OCI-LY1 (cell line): ENCODE results near the gene NUDT2.

Experiments used
- H2AFZ ChIP-seq: fragments of 200-600 bp; sonication (generic), shearing (Covaris generic); 2 replicates; pipeline ENCODE4 v1.6.0; 2014; ENCODE audit warnings: antibody characterized with exemption, mild to moderate bottlenecking, low read length
- H3F3A ChIP-seq: fragments of 200-600 bp; sonication (generic), shearing (Covaris generic); 2 replicates; pipeline ENCODE4 v1.6.0; 2014; ENCODE audit warnings: mild to moderate bottlenecking, antibody characterized with exemption, low read length, moderate library complexity; ENCODE audit not compliant: insufficient read depth
- H3K27ac ChIP-seq: fragments of 200-600 bp; sonication (generic); 2 replicates; pipeline ENCODE4 v1.5.1; 2014; ENCODE audit warnings: low read length, mixed run types, mild to moderate bottlenecking, low read depth; ENCODE audit not compliant: poor library complexity, severe bottlenecking
- H3K27me3 ChIP-seq: fragments of 200-600 bp; sonication (generic); 2 replicates; pipeline ENCODE4 v1.6.0; 2014; ENCODE audit warnings: antibody characterized with exemption, mild to moderate bottlenecking, low read length, moderate library complexity; ENCODE audit not compliant: insufficient read depth
- H3K36me3 ChIP-seq: fragments of 200-600 bp; sonication (generic); 2 replicates; pipeline ENCODE4 v1.6.1; 2014; ENCODE audit warnings: mild to moderate bottlenecking, antibody characterized with exemption, low read length, moderate library complexity, mixed read lengths; ENCODE audit not compliant: insufficient read depth
- H3K4me1 ChIP-seq: fragments of 200-600 bp; sonication (generic); 2 replicates; pipeline ENCODE4 v1.5.1; 2014; ENCODE audit warnings: mild to moderate bottlenecking, low read length, moderate library complexity; ENCODE audit not compliant: insufficient read depth, severe bottlenecking
- H3K4me2 ChIP-seq: fragments of 200-600 bp; sonication (generic), shearing (Covaris generic); 2 replicates; pipeline ENCODE4 v1.6.1; 2014; ENCODE audit warnings: low read length
- H3K4me3 ChIP-seq: fragments of 200-600 bp; sonication (generic); 2 replicates; pipeline ENCODE4 v1.5.1; 2014; ENCODE audit warnings: low read length, low read depth, mild to moderate bottlenecking, mixed read lengths; ENCODE audit not compliant: poor library complexity, severe bottlenecking
- H3K79me2 ChIP-seq: fragments of 200-600 bp; shearing (Covaris generic); 2 replicates; pipeline ENCODE4 v1.6.1; 2016; ENCODE audit warnings: mixed run types, low read length, mixed read lengths; ENCODE audit not compliant: insufficient read depth
- H3K9ac ChIP-seq: fragments of 200-600 bp; sonication (generic), shearing (Covaris generic); 2 replicates; pipeline ENCODE4 v1.6.1; 2014; ENCODE audit warnings: mild to moderate bottlenecking, low read length, mixed read lengths
- H3K9me2 ChIP-seq: fragments of 200-600 bp; sonication (generic), shearing (Covaris generic); 2 replicates; pipeline ENCODE4 v1.6.1; 2014; ENCODE audit warnings: low read depth, mild to moderate bottlenecking, low read length, mixed read lengths
- H3K9me3 ChIP-seq: fragments of 200-600 bp; shearing (Covaris generic); 2 replicates; pipeline ENCODE4 v1.6.1; 2014; ENCODE audit warnings: low read length, mixed read lengths
- H4K20me1 ChIP-seq: fragments of 200-600 bp; sonication (generic), shearing (Covaris generic); 2 replicates; pipeline ENCODE4 v1.6.0; 2016; ENCODE audit warnings: mild to moderate bottlenecking, low read length; ENCODE audit not compliant: insufficient read depth
- EZH2 ChIP-seq: fragments of 200-600 bp; sonication (generic), shearing (Covaris generic); IDR thresholded peaks from 2 replicates; pipeline ENCODE4 v1.8.0; 2017; ENCODE audit warnings: borderline replicate concordance, mixed run types, mild to moderate bottlenecking, antibody characterized with exemption, low read length, moderate library complexity, mixed read lengths
- TF ChIP-seq, protein P1 (sequence below): fragments of 200-600 bp; sonication (generic), shearing (Covaris generic); IDR thresholded peaks from 2 replicates; pipeline ENCODE4 v1.5.1; 2017; ENCODE audit warnings: mild to moderate bottlenecking, antibody characterized with exemption, low read length, moderate library complexity, mixed read lengths

Gene NUDT2

DNA sequence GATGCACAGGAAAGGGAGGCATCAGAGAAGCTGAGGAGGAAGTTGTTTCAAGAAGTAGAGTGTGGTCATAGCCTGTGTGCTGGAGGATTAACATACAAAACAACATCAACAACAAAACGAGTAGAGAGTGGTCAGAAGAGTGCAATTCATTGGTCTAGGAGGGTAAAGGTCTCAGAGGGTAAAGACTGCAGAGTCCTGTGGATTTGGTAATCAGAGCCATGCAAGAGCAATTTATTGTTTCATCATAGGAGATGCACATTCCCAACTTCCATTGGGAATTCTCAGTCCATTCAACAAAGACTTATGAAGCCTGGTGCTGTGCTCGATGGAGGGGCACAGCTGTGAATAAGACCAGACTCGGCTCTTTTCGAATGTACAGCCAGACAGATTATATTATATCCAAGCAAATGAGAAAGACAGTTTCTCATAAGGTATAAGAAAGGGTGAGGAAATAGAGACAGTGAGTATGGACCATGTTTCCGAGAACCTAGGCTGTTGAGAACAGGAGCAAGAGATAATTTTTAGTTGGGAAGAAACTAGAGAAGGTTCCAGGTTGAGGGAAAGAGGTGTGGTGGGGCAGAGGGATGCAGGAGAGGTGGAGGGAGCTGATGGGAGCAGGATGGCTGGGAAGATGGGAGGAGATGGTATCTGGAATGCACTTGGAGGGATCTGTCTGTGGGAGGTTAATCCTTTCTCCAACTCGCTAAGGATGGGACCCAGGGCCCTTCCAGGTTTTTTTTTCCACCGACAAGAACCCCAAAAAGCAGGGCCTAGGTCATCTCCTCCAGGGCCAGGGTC lies 55.2 kb downstream of the NUDT2 start:
- Histone ChIP-seq H3K9me3 (no peaks in the 10 kb centered on the region), H3K27ac (no peak overlapping the region), H3K79me2 (no peaks in the 10 kb centered on the region), H3K4me1 (peaks cover 16% of the 10 kb centered on the region), H4K20me1 (no peaks in the 10 kb centered on the region), H2AFZ (no peak overlapping the region), H3K9me2 (no peaks in the 10 kb centered on the region), H3F3A (no peaks in the 10 kb centered on the region), H3K4me2 (no peak overlapping the region), H3K27me3 (no peaks in the 10 kb centered on the region), H3K9ac (no peak overlapping the region), H3K4me3 (no peak overlapping the region), H3K36me3 (no peaks in the 10 kb centered on the region)
- TF ChIP-seq, protein P1, sequence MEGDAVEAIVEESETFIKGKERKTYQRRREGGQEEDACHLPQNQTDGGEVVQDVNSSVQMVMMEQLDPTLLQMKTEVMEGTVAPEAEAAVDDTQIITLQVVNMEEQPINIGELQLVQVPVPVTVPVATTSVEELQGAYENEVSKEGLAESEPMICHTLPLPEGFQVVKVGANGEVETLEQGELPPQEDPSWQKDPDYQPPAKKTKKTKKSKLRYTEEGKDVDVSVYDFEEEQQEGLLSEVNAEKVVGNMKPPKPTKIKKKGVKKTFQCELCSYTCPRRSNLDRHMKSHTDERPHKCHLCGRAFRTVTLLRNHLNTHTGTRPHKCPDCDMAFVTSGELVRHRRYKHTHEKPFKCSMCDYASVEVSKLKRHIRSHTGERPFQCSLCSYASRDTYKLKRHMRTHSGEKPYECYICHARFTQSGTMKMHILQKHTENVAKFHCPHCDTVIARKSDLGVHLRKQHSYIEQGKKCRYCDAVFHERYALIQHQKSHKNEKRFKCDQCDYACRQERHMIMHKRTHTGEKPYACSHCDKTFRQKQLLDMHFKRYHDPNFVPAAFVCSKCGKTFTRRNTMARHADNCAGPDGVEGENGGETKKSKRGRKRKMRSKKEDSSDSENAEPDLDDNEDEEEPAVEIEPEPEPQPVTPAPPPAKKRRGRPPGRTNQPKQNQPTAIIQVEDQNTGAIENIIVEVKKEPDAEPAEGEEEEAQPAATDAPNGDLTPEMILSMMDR, result no peak
- TF ChIP-seq EZH2, result no peak

DNA sequence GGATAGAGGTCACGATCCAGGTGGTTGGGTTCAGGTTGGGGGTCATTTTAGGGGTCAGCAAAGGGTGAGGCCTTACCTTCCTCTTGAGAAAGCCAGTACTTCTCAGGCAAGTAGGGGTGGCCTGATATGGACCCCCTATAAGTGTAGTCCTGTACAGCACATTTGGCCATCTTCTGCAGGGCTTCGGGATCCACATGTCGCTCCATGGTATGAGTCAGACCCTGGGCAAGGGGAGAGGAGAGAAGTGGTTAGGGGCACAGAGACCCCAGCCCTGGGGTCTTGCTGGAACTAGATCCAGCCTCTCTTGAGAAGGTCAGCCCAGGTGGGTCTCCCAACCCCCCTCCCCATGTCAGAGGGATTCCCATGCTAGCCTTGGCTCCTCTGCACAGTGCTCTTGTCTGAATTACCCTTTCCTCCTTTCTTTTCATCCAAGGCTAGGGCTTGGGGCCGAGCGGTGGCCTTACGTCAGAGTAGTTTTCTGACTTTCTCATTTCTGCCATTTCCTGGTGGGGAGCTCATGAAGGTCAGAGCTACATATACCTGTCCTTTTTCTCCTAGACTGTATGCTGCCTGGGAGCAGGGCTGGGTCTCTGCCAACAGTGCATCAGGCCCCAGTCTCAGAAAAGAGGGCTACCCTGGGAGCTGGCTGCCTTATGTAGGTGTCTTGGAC lies 56.3 kb downstream of the NUDT2 start:
- H3K79me2 ChIP-seq, result no peaks in the 10 kb centered on the region
- no peaks in the 10 kb centered on the region for H3K9me2 ChIP-seq
- H2AFZ ChIP-seq, result no peak overlapping the region
- H3K4me2 ChIP-seq, result no peak overlapping the region
- peaks cover 6% of the 10 kb centered on the region for H3K4me1 ChIP-seq
- H4K20me1 ChIP-seq, result no peaks in the 10 kb centered on the region
- TF ChIP-seq, protein P1, result no peak
- no peak for TF ChIP-seq EZH2
- H3K9me3 ChIP-seq, result no peaks in the 10 kb centered on the region
- H3K4me3 ChIP-seq, result no peak overlapping the region
- no peaks in the 10 kb centered on the region for H3K36me3 ChIP-seq
- H3K27me3 ChIP-seq, result no peaks in the 10 kb centered on the region
- H3K9ac ChIP-seq, result no peak overlapping the region
- H3F3A ChIP-seq, result no peaks in the 10 kb centered on the region
- no peak overlapping the region for H3K27ac ChIP-seq

DNA sequence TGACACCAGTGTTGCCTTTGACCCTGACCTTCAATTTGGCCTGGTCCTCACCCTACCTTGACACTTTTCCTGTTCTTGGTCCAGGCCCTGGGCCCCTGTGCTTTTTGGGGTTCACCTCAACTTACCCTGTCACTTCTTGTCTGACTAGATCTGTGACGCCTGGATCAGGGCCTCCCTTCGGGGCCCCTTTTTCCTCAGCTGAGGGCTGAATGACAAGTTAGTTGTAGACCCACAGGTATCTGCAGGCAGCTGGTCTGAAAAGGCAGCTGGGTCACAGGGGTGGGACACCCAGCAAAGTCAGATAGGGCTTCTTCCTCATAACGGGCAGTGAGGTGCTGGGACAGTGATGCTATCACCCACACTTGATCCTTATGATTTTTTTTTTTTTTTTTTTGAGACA lies 57.3 kb downstream of the NUDT2 start:
- Histone ChIP-seq H2AFZ (no peak overlapping the region), H3K4me3 (no peak overlapping the region), H3K36me3 (no peaks in the 10 kb centered on the region), H3K4me1 (no peaks in the 10 kb centered on the region), H3K27me3 (no peaks in the 10 kb centered on the region), H3K79me2 (no peaks in the 10 kb centered on the region), H3K9me2 (no peaks in the 10 kb centered on the region), H3K4me2 (no peak overlapping the region), H3K9ac (no peak overlapping the region), H4K20me1 (no peaks in the 10 kb centered on the region), H3K9me3 (no peaks in the 10 kb centered on the region), H3K27ac (no peak overlapping the region), H3F3A (no peaks in the 10 kb centered on the region)
- TF ChIP-seq, protein P1, result no peak
- TF ChIP-seq EZH2, result no peak
